Panc1 (cell line): Measurements from ENCODE around the gene ANAPC5. TPM values are rescaled to one million over a fixed set of nuclear protein-coding genes. Genes with fewer than 3 reads are reported as not detected.

Source experiments
- ATAC-seq: fragments of 200-7000 bp; cut with Tn5 transposase; 2 replicates; pipeline ENCODE4 v1.9.1; 2020; ENCODE audit warnings: mild to moderate bottlenecking, moderate library complexity
- BruUV-seq: library from RNA; stranded (reverse); fragments of 400-500 nt; replicated peaks from 2 replicates; lab custom pipeline; 2021; lab: Mats Ljungman, UMichigan
- CTCF ChIA-PET: fragments of 300-600 bp; sonication (Branson Sonifier 250); formaldehyde crosslinking; loops from one replicate; lab custom pipeline; 2022; ENCODE audit warnings: antibody characterized with exemption; lab: Charles Lee
- POLR2A ChIA-PET: fragments of 300-600 bp; sonication (Branson Sonifier 250); formaldehyde crosslinking; loops from one replicate; lab custom pipeline; 2022; ENCODE audit warnings: antibody characterized with exemption; lab: Charles Lee
- DNase-seq: peaks from one replicate; pipeline ENCODE4 v3.0.0-alpha.2; 2010; ENCODE audit warnings: low read depth, low spot score
- H3K27ac ChIP-seq: 2 replicates; pipeline ENCODE4 v1.5.1; 2011; ENCODE audit warnings: mild to moderate bottlenecking, low read length, inconsistent platforms
- H3K27me3 ChIP-seq: fragments of 200-500 bp; sonication (Bioruptor generic); 2 replicates; pipeline ENCODE4 v1.6.0; 2014; ENCODE audit warnings: low read length, inconsistent platforms; ENCODE audit not compliant: control insufficient read depth, insufficient read depth
- H3K36me3 ChIP-seq: fragments of 200-500 bp; sonication (Bioruptor generic); 2 replicates; pipeline ENCODE4 v1.5.1; 2014; ENCODE audit warnings: inconsistent platforms, mild to moderate bottlenecking, low read length, moderate library complexity; ENCODE audit not compliant: control insufficient read depth, insufficient read depth
- H3K4me1 ChIP-seq: 2 replicates; pipeline ENCODE4 v1.5.1; 2011; ENCODE audit warnings: inconsistent platforms, mild to moderate bottlenecking, low read length, moderate library complexity; ENCODE audit not compliant: control insufficient read depth, insufficient read depth
- H3K4me3 ChIP-seq, 2 experiments: 2 replicates each; pipeline ENCODE4 v1.5.1; 2011 to 2012; ENCODE audit warnings: low read depth in 2 of 2, low read length in 2 of 2, mild to moderate bottlenecking in 2 of 2, inconsistent platforms in 1 of 2, moderate library complexity in 1 of 2
- H3K9me3 ChIP-seq: fragments of 200-500 bp; sonication (Bioruptor generic); 2 replicates; pipeline ENCODE4 v1.5.1; 2014; ENCODE audit warnings: low read depth, mild to moderate bottlenecking, inconsistent platforms, low read length, moderate library complexity; ENCODE audit not compliant: control insufficient read depth, insufficient read depth
- POLR2AphosphoS5 ChIP-seq: IDR thresholded peaks from 2 replicates; pipeline ENCODE4 v1.6.1; 2012; ENCODE audit warnings: mild to moderate bottlenecking, low read depth, low read length, moderate library complexity
- REST ChIP-seq, 2 experiments: IDR thresholded peaks; 2 replicates each; pipeline ENCODE4 v1.6.1; 2011 to 2012; ENCODE audit warnings: low read depth in 2 of 2, control low read depth in 1 of 2, low read length in 1 of 2, mild to moderate bottlenecking in 1 of 2, moderate library complexity in 1 of 2; ENCODE audit not compliant: insufficient read depth in 1 of 2
- SIN3A ChIP-seq: IDR thresholded peaks from 2 replicates; pipeline ENCODE4 v1.6.1; 2012; ENCODE audit warnings: low read depth, mild to moderate bottlenecking, low read length, moderate library complexity, borderline replicate concordance; ENCODE audit not compliant: insufficient read depth
- TCF7L2 ChIP-seq: IDR thresholded peaks from 2 replicates; pipeline ENCODE4 v1.6.1; 2011; ENCODE audit warnings: mild to moderate bottlenecking, low read depth, low read length, inconsistent platforms
- in situ Hi-C: cut with HindIII; loops from 2 replicates; pipeline ENCODE4 v1.10.0; 2016; ENCODE audit warnings: low sequenced_read_pairs, low pct_unique_long_range_greater_than_20kb
- intact Hi-C: fragments of 100-400 bp; cut with micrococcal nuclease; formaldehyde crosslinking; loops from one replicate; pipeline ENCODE4 v1.10.0; 2022; ENCODE audit not compliant: unreplicated experiment
- total RNA-seq: library from RNA; stranded (reverse); gene quantifications from one replicate; pipeline ENCODE4 v1.2.1, GENCODE V29; 2021; ENCODE audit not compliant: unreplicated experiment
- TF ChIP-seq, protein P1 (sequence below): fragments of 450-650 bp; IDR thresholded peaks from 2 replicates; pipeline ENCODE4 v1.5.1; 2017; ENCODE audit warnings: mild to moderate bottlenecking

Gene ANAPC5
- total RNA-seq, 1 experiment from 2014 or later: 101 TPM

DNA sequence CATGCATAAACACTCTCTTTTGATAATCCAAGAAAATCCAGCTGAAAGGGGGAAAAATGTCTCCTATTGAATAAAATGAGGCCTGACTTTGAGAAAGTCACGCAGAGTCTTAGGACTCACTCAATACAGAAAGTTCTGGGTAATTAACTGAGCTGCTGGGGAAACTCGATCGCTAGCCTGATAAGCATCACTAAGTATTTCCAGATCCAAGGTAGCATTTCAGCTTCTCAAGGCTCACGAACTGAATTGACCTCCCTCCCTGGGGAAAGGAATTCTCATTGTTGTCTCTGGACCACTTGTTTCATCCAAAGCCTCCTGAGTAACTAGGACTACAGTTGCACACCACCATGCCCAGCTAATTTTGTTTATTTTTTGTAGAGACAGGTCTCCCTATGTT is 13.8 kb upstream of the ANAPC5 start:
- DNase-seq: no peak
- no peaks in the 10 kb centered on the region for H3K27me3 ChIP-seq
- H3K36me3 ChIP-seq: no peaks in the 10 kb centered on the region
- in situ Hi-C loops: no loop called here
- no TSS peak for BruUV-seq
- ChIA-PET CTCF (no interaction called here), POLR2A (no interaction called here)
- no peaks in the 10 kb centered on the region for H3K9me3 ChIP-seq
- no peak overlapping the region for H3K4me3 ChIP-seq
- intact Hi-C loops: no loop called here
- ATAC-seq: no peak
- no peak overlapping the region for H3K27ac ChIP-seq
- TF ChIP-seq TCF7L2: no peak
- TF ChIP-seq POLR2AphosphoS5: no peak
- TF ChIP-seq, protein P1, sequence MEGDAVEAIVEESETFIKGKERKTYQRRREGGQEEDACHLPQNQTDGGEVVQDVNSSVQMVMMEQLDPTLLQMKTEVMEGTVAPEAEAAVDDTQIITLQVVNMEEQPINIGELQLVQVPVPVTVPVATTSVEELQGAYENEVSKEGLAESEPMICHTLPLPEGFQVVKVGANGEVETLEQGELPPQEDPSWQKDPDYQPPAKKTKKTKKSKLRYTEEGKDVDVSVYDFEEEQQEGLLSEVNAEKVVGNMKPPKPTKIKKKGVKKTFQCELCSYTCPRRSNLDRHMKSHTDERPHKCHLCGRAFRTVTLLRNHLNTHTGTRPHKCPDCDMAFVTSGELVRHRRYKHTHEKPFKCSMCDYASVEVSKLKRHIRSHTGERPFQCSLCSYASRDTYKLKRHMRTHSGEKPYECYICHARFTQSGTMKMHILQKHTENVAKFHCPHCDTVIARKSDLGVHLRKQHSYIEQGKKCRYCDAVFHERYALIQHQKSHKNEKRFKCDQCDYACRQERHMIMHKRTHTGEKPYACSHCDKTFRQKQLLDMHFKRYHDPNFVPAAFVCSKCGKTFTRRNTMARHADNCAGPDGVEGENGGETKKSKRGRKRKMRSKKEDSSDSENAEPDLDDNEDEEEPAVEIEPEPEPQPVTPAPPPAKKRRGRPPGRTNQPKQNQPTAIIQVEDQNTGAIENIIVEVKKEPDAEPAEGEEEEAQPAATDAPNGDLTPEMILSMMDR: no peak
- no peak for TF ChIP-seq SIN3A
- no peak for TF ChIP-seq REST (IDR thresholded peaks at IDR 0.05; ENCODE audit: insufficient read depth in 1 of 2, low read depth in 2 of 2, low read length in 1 of 2)
- no peaks in the 10 kb centered on the region for H3K4me1 ChIP-seq

- DNase-seq: no peak
- BruUV-seq: no TSS peak
- no peaks in the 10 kb centered on the region for H3K4me1 ChIP-seq
- intact Hi-C loops: no loop called here
- no peak overlapping the region for H3K4me3 ChIP-seq
- TF ChIP-seq REST (IDR thresholded peaks at IDR 0.05; ENCODE audit: insufficient read depth in 1 of 2, low read depth in 2 of 2, low read length in 1 of 2) (no peak), TCF7L2 (no peak), POLR2AphosphoS5 (no peak)
- TF ChIP-seq, protein P1: no peak
- no peaks in the 10 kb centered on the region for H3K36me3 ChIP-seq
- no peaks in the 10 kb centered on the region for H3K9me3 ChIP-seq
- in situ Hi-C loops: no loop called here
- POLR2A ChIA-PET: no interaction called here
- CTCF ChIA-PET: no interaction called here
- no peaks in the 10 kb centered on the region for H3K27me3 ChIP-seq
- ATAC-seq: no peak
- no peak overlapping the region for H3K27ac ChIP-seq
Measured at GRCh38 chr12:121365416-121366062, 13.3 kb upstream of the ANAPC5 start.
